T1000 (cell line): ENCODE data around the gene GPR89A.
"Not testable (repeated sequence)": the region's sequence is repeated elsewhere in the genome, so short reads cannot be mapped to it uniquely, and the experiment has no call there.

ENCODE experiments used
- DNase-seq: peaks from one replicate; lab custom pipeline; 2025; ENCODE audit warnings: mixed read lengths; lab: John Stamatoyannopoulos, UW

The GPR89A gene

GRCh38 chr1:145607833-145608733 is at the start of gene GPR89A:
Gene GPR89A, plus strand, starts transcription at chr1:145607988. Its CDS starts 146 bp downstream, at chr1:145608134.
- DNase-seq: peak; percentile 83

GRCh38 chr1:145586820-145587219 is 21.0 kb upstream of the GPR89A start:
- not testable (repeated sequence) for DNase-seq

GRCh38 chr1:145590806-145591205 is 17.0 kb upstream of the GPR89A start:
- not testable (repeated sequence) for DNase-seq

GRCh38 chr1:145592347-145592746 is 15.4 kb upstream of the GPR89A start:
- not testable (repeated sequence) for DNase-seq

- DNase-seq: not testable (repeated sequence)
These were observed 12.4 kb upstream of the GPR89A start for GRCh38 chr1:145595421-145595820.

- DNase-seq: not testable (repeated sequence)
These were observed 11.6 kb upstream of the GPR89A start for GRCh38 chr1:145596236-145596635.

GRCh38 chr1:145599426-145599825 is 8.4 kb upstream of the GPR89A start:
- DNase-seq: not testable (repeated sequence)

GRCh38 chr1:145601593-145601992 is 6.2 kb upstream of the GPR89A start:
- no peak for DNase-seq

GRCh38 chr1:145606840-145607239 is 948 bp upstream of the GPR89A start:
- not testable (repeated sequence) for DNase-seq

GRCh38 chr1:145607289-145607688 is 499 bp upstream of the GPR89A start:
- DNase-seq: not testable (repeated sequence)

- DNase-seq: not testable (repeated sequence)
These were observed 3.0 kb downstream of the GPR89A start for GRCh38 chr1:145610744-145611143.

GRCh38 chr1:145620073-145620472 is 12.3 kb downstream of the GPR89A start:
- DNase-seq: not testable (repeated sequence)

- DNase-seq: not testable (repeated sequence)
These were observed 14.4 kb downstream of the GPR89A start for GRCh38 chr1:145622177-145622576.

GRCh38 chr1:145636237-145636636 is 28.4 kb downstream of the GPR89A start:
- not testable (repeated sequence) for DNase-seq

- not testable (repeated sequence) for DNase-seq
These were observed 34.1 kb downstream of the GPR89A start for GRCh38 chr1:145641886-145642285.

GRCh38 chr1:145643990-145644389 is 36.2 kb downstream of the GPR89A start:
- DNase-seq: not testable (repeated sequence)

- not testable (repeated sequence) for DNase-seq
These were observed 48.6 kb downstream of the GPR89A start for GRCh38 chr1:145656245-145656943.

- DNase-seq: not testable (repeated sequence)
These were observed 54.7 kb downstream of the GPR89A start for GRCh38 chr1:145662502-145662901.

- DNase-seq: not testable (repeated sequence)
These were observed 57.2 kb downstream of the GPR89A start for GRCh38 chr1:145665015-145665414.

- not testable (repeated sequence) for DNase-seq
These were observed 63.4 kb downstream of the GPR89A start for GRCh38 chr1:145670995-145671745.

GRCh38 chr1:145673217-145673616 is 65.4 kb downstream of the GPR89A start:
- DNase-seq: not testable (repeated sequence)

GRCh38 chr1:145684858-145685257 is 77.1 kb downstream of the GPR89A start:
- not testable (repeated sequence) for DNase-seq
